PC-9 (cell line): ENCODE measurements around the gene SLC5A1. TPM values are rescaled to one million over a fixed set of nuclear protein-coding genes. Genes with fewer than 3 reads are reported as not detected.
"Not testable (repeated sequence)": the region's sequence is repeated elsewhere in the genome, so short reads cannot be mapped to it uniquely, and the experiment has no call there.

Experiments
- BruUV-seq: library from RNA; stranded (reverse); fragments of 400-500 nt; replicated peaks from 2 replicates; lab custom pipeline; 2021; lab: Mats Ljungman, UMichigan
- CTCF ChIA-PET: fragments of 300-600 bp; sonication (Branson Sonifier 250); formaldehyde crosslinking; loops from one replicate; lab custom pipeline; 2022; ENCODE audit warnings: antibody characterized with exemption; lab: Charles Lee
- POLR2A ChIA-PET: fragments of 300-600 bp; sonication (Branson Sonifier 250); formaldehyde crosslinking; loops from one replicate; lab custom pipeline; 2022; ENCODE audit warnings: antibody characterized with exemption; ENCODE audit not compliant: unreplicated experiment; lab: Charles Lee
- DNase-seq, 2 experiments: peaks; one replicate each; pipeline versions ENCODE4 v3.0.0 to v3.0.0-alpha.2; 2015 to 2022; ENCODE audit warnings: mixed read lengths in 1 of 2
- H2AFZ ChIP-seq: fragments of 200-600 bp; sonication (generic); 2 replicates; pipeline ENCODE4 v1.8.1; 2017; ENCODE audit warnings: antibody characterized with exemption
- H3F3A ChIP-seq: fragments of 200-600 bp; sonication (generic); 2 replicates; pipeline ENCODE4 v1.8.1; 2017; ENCODE audit warnings: antibody characterized with exemption, mild to moderate bottlenecking, low read depth; ENCODE audit not compliant: insufficient read depth
- H3K27ac ChIP-seq: fragments of 200-600 bp; sonication (generic); 2 replicates; pipeline ENCODE4 v1.6.1; 2016; ENCODE audit warnings: mixed run types
- H3K27me3 ChIP-seq: fragments of 200-600 bp; sonication (generic); 2 replicates; pipeline ENCODE4 v1.6.1; 2016; ENCODE audit warnings: low read depth, mixed run types; ENCODE audit not compliant: insufficient read depth
- H3K36me3 ChIP-seq: fragments of 200-600 bp; sonication (generic); 2 replicates; pipeline ENCODE4 v1.6.1; 2016; ENCODE audit warnings: low read depth, mixed run types
- H3K4me1 ChIP-seq: fragments of 200-600 bp; sonication (generic); replicated peaks from 2 replicates; pipeline ENCODE4 v1.6.1; 2016; ENCODE audit warnings: mixed run types; ENCODE audit not compliant: insufficient read depth
- H3K4me2 ChIP-seq: fragments of 200-600 bp; sonication (generic); 2 replicates; pipeline ENCODE4 v1.6.1; 2017; ENCODE audit warnings: mixed run types
- H3K4me3 ChIP-seq: fragments of 200-600 bp; sonication (generic); 2 replicates; pipeline ENCODE4 v1.6.1; 2016; ENCODE audit warnings: mixed run types
- H3K79me2 ChIP-seq: fragments of 200-600 bp; sonication (generic); 2 replicates; pipeline ENCODE4 v1.6.1; 2017; ENCODE audit warnings: low read depth, mixed run types
- H3K9me2 ChIP-seq: fragments of 200-600 bp; sonication (generic); 2 replicates; pipeline ENCODE4 v1.8.1; 2017; ENCODE audit warnings: mild to moderate bottlenecking; ENCODE audit not compliant: insufficient read depth
- H3K9me3 ChIP-seq: fragments of 200-600 bp; sonication (generic); 2 replicates; pipeline ENCODE4 v1.8.1; 2016; ENCODE audit warnings: low read depth; ENCODE audit not compliant: insufficient read depth
- H4K20me1 ChIP-seq: fragments of 200-600 bp; sonication (generic); 2 replicates; pipeline ENCODE4 v1.8.1; 2017; ENCODE audit not compliant: insufficient read depth
- EZH2 ChIP-seq: fragments of 200-600 bp; sonication (generic); IDR thresholded peaks from 2 replicates; pipeline ENCODE4 v1.8.0; 2017; ENCODE audit warnings: antibody characterized with exemption, low read depth
- intact Hi-C: fragments of 100-400 bp; cut with micrococcal nuclease; formaldehyde crosslinking; loops from one replicate; pipeline ENCODE4 v1.10.0; 2022; ENCODE audit not compliant: unreplicated experiment
- total RNA-seq: library from RNA; stranded (reverse); gene quantifications from 2 replicates; pipeline ENCODE4 v1.2.3, GENCODE V29; 2021
- TF ChIP-seq, protein P1 (sequence below): fragments of 200-600 bp; sonication (generic); conservative IDR thresholded peaks from 2 replicates; pipeline ENCODE4 v1.6.1; 2017; ENCODE audit warnings: mixed run types, antibody characterized with exemption, mild to moderate bottlenecking, moderate library complexity

Gene SLC5A1
- total RNA-seq, 1 experiment from 2014 or later, result not detected

DNA sequence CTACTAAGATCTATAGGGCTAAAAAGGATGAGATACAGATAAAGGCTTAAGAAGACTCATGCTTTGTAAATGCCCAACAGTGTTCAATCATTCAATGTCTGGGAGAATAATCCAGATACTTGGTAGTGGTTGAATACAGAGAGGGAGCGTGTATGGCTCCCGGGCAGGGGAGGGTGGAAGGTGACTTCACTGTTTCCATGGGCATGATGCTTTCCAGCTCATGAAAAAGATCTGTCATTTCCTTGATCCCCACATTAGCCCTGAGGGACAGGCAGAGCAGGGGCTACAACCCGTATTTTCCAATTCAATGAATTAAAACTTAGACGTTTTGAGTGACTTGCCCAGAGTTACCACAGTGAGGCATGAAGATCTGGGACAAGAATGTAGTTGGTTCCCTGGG lies 111.7 kb downstream of the SLC5A1 start:
- BruUV-seq, H3K9me3 ChIP-seq, intact Hi-C loops, H3K9me2 ChIP-seq, H3K27ac ChIP-seq, H3F3A ChIP-seq, H3K36me3 ChIP-seq, H3K4me2 ChIP-seq, H3K79me2 ChIP-seq, CTCF ChIA-PET, H3K4me3 ChIP-seq, DNase-seq, H3K4me1 ChIP-seq, H2AFZ ChIP-seq, POLR2A ChIA-PET, H4K20me1 ChIP-seq: not testable (repeated sequence)
- H3K27me3 ChIP-seq, result peaks cover 71% of the 10 kb centered on the region

DNA sequence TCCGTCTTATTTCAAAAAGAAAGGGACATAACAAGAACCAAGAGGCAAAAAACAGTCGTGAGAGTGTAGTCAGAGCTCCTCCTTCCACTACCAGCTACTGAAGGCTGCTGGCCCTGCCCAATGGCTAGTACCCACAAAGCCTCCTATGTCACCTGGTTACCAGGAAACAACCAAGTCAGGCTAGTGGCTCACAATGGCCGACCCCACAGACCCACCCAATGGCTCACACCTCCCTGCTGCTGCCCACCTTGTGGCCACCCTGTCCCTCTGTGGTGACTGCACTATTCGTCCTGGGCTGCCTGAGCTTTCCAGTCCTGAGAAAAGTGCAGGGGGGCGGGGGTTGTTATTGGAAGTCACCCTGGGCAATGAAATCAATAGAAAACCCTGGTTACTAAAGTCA lies 114.6 kb downstream of the SLC5A1 start:
- DNase-seq, CTCF ChIA-PET, BruUV-seq: not testable (repeated sequence)

DNA sequence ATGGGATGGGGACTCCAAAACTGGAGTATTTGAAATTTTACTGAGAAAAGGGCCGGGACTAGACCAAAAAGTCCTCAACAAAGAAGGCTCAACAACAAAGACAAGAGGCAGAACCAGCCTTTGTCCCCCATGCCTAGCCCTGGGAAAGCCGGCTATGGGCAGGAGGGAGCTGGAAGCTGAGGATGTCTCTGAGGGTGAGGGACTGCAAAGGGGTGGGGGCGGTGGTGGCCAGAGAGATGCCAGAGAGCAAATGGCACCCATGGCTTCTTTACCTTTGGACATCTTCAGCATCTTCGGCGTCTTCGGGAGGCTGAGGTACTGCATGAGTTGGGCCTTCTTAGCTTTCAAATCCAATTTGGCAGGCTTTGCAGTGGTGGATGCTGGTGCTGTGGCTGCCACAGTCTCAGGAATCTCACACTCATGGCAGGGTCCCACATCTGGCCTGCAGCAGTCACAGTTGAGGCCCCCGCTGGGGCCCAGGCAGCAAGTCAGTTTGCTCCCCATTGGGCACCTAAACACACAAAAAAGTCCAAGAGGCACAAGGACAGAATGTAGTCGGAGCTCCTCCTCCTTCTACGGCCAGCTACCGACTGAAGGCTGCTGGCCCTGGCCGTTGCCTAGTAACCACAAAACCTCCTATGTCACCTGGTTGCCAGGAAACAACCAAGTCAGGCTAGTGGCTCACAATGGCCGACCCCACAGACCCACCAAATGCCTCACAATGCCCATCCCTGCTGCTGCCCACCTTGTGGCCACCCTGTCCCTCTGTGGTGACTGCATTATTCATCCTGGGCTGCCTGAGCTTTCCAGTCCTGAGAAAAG lies 115.9 kb downstream of the SLC5A1 start, which contains the start of gene C22orf42:
C22orf42 (minus strand) TSS at position 592 of the 822 bp plus-strand sequence; CDS start at position 504, 88 bp downstream.
- BruUV-seq, result no TSS peak
- Histone ChIP-seq H3K79me2 (no peaks in the 10 kb centered on the region), H4K20me1 (no peaks in the 10 kb centered on the region), H3K4me3 (no peak within 1 kb of the TSS), H3K36me3 (no peaks in the 10 kb centered on the region), H3K9me3 (no peaks in the 10 kb centered on the region), H3K9me2 (no peaks in the 10 kb centered on the region), H3K27ac (no peak within 1 kb of the TSS), H3F3A (no peaks in the 10 kb centered on the region), H3K4me2 (no peak within 1 kb of the TSS), H3K27me3 (peaks cover 82% of the 10 kb centered on the region), H2AFZ (no peak within 1 kb of the TSS), H3K4me1 (no peaks in the 10 kb centered on the region)
- intact Hi-C loops, result no loop called here
- POLR2A ChIA-PET, result no interaction called here
- TF ChIP-seq, protein P1, sequence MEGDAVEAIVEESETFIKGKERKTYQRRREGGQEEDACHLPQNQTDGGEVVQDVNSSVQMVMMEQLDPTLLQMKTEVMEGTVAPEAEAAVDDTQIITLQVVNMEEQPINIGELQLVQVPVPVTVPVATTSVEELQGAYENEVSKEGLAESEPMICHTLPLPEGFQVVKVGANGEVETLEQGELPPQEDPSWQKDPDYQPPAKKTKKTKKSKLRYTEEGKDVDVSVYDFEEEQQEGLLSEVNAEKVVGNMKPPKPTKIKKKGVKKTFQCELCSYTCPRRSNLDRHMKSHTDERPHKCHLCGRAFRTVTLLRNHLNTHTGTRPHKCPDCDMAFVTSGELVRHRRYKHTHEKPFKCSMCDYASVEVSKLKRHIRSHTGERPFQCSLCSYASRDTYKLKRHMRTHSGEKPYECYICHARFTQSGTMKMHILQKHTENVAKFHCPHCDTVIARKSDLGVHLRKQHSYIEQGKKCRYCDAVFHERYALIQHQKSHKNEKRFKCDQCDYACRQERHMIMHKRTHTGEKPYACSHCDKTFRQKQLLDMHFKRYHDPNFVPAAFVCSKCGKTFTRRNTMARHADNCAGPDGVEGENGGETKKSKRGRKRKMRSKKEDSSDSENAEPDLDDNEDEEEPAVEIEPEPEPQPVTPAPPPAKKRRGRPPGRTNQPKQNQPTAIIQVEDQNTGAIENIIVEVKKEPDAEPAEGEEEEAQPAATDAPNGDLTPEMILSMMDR, result no peak
- no peak for TF ChIP-seq EZH2
- no peak for DNase-seq
- CTCF ChIA-PET, result no interaction called here

More for the DNA sequence above, 114.6 kb downstream of the SLC5A1 start:
- H3K79me2 ChIP-seq, POLR2A ChIA-PET, H3K4me3 ChIP-seq, H3K36me3 ChIP-seq, H3K4me2 ChIP-seq, H4K20me1 ChIP-seq, intact Hi-C loops, H3K4me1 ChIP-seq, H3K9me2 ChIP-seq, H3K27ac ChIP-seq, H3F3A ChIP-seq, H2AFZ ChIP-seq, H3K9me3 ChIP-seq: not testable (repeated sequence)
- peaks cover 81% of the 10 kb centered on the region for H3K27me3 ChIP-seq

DNA sequence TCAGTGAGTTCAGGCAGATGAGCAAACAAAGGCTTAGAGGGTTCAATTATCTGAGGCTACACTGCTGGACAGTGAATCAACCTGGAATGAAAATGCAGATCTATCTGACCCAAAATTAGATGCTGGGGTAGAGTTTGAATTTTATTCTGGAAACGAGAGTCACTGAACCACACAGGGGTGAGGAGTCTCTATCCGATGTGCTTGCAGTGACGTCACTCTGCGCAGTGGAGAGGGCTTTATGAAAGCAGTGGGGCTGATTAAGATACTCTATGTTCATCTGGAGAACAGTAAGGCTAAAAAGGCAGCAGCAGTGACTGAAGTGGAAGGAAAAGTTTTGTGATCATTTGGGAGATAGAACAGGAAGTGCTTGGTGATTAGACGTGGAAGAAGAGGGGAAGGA lies 117.3 kb downstream of the SLC5A1 start:
- H3K9me3 ChIP-seq, H3F3A ChIP-seq, H3K4me1 ChIP-seq, H3K36me3 ChIP-seq, H4K20me1 ChIP-seq, DNase-seq, intact Hi-C loops, H3K4me2 ChIP-seq, H3K79me2 ChIP-seq, BruUV-seq, POLR2A ChIA-PET, H3K27ac ChIP-seq, H3K9me2 ChIP-seq, CTCF ChIA-PET, H2AFZ ChIP-seq, H3K4me3 ChIP-seq: not testable (repeated sequence)
- peaks cover 84% of the 10 kb centered on the region for H3K27me3 ChIP-seq

Other genes starting within 250 kb of the SLC5A1 start
- 131 and 132 TPM in 2 replicates for gene YWHAH, start 98.7 kb upstream of the SLC5A1 start, total RNA-seq
- not detected in 2 replicates for gene C22orf42, start 116.0 kb downstream of the SLC5A1 start, total RNA-seq
- gene RFPL2, start 161.8 kb downstream of the SLC5A1 start, total RNA-seq, result not detected in 2 replicates
- not detected in 2 replicates for gene SLC5A4, start 212.1 kb downstream of the SLC5A1 start, total RNA-seq